Omental fat pad (tissue), 4 donors: ENCODE data around the gene PRSS1. TPM values are rescaled to one million over a fixed set of nuclear protein-coding genes. Genes with fewer than 3 reads are reported as not detected.

Source experiments
- ATAC-seq: fragments of 150-250 bp; one replicate; pipeline ENCODE4 v1.9.1; 2016; ENCODE audit warnings: mild to moderate bottlenecking, moderate library complexity; ENCODE audit not compliant: low FRiP score
- DNase-seq: peaks from one replicate; pipeline ENCODE4 v3.0.0-alpha.2; 2019; ENCODE audit warnings: low spot score
- total RNA-seq, 4 donors: library from RNA; depleted of rRNA; stranded (reverse); fragments of >200 nt; gene quantifications; one replicate each; pipeline ENCODE4 v1.1.0, GENCODE V29; 2016
- TF ChIP-seq, protein P1 (sequence below), 3 donors: fragments of 450-650 bp; IDR thresholded peaks; one replicate each; pipeline ENCODE4 v1.5.1; 2016 to 2017; ENCODE audit warnings: antibody characterized with exemption in 3 of 3, mild to moderate bottlenecking in 3 of 3, moderate library complexity in 2 of 3

The PRSS1 gene
- total RNA-seq, 4 donors from 2014 or later = not detected

- DNase-seq = no peak
Measured at GRCh38 chr7:142712617-142712957, 36.7 kb upstream of the PRSS1 start.

GRCh38 chr7:142714375-142714774 lies 34.9 kb upstream of the PRSS1 start:
- no peak for ATAC-seq
- TF ChIP-seq, protein P1, sequence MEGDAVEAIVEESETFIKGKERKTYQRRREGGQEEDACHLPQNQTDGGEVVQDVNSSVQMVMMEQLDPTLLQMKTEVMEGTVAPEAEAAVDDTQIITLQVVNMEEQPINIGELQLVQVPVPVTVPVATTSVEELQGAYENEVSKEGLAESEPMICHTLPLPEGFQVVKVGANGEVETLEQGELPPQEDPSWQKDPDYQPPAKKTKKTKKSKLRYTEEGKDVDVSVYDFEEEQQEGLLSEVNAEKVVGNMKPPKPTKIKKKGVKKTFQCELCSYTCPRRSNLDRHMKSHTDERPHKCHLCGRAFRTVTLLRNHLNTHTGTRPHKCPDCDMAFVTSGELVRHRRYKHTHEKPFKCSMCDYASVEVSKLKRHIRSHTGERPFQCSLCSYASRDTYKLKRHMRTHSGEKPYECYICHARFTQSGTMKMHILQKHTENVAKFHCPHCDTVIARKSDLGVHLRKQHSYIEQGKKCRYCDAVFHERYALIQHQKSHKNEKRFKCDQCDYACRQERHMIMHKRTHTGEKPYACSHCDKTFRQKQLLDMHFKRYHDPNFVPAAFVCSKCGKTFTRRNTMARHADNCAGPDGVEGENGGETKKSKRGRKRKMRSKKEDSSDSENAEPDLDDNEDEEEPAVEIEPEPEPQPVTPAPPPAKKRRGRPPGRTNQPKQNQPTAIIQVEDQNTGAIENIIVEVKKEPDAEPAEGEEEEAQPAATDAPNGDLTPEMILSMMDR (IDR thresholded peaks at IDR 0.05) = no peak
- no peak for DNase-seq

More at GRCh38 chr7:142712617-142712957, 36.7 kb upstream of the PRSS1 start:
- TF ChIP-seq, protein P1 (IDR thresholded peaks at IDR 0.05) = no peak
- no peak for ATAC-seq

DNA sequence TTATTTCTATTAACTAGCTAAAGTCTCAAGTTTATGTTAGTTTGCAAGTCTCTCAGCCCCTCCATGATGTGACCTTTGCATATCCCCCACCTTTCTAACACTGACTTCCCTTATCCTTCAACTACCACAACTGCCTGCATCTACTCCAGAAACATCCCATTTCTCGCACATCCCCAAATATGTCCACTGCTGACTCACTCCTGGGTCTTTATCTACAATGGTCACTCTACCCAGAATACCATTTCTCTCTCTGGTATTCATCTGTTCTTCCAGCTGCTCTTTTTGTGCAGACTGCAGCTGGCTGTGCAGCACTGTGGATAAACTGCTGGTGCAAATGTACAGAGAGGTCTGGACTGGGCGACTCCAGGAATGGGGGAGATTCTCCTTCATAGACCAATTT lies 32.7 kb upstream of the PRSS1 start:
- ATAC-seq (no peak), DNase-seq (no peak)
- TF ChIP-seq, protein P1 (IDR thresholded peaks at IDR 0.05) = no peak

GRCh38 chr7:142717453-142717852 lies 31.8 kb upstream of the PRSS1 start:
- DNase-seq = no peak
- TF ChIP-seq, protein P1 (IDR thresholded peaks at IDR 0.05) = no peak
- no peak for ATAC-seq

GRCh38 chr7:142718313-142718712 lies 31.0 kb upstream of the PRSS1 start:
- DNase-seq (no peak), ATAC-seq (no peak)
- TF ChIP-seq, protein P1 (IDR thresholded peaks at IDR 0.05) = no peak

- no peak for DNase-seq
- ATAC-seq = no peak
- TF ChIP-seq, protein P1 (IDR thresholded peaks at IDR 0.05) = no peak
Measured at GRCh38 chr7:142720172-142720773, 29.0 kb upstream of the PRSS1 start.

- TF ChIP-seq, protein P1 (IDR thresholded peaks at IDR 0.05) = no peak
- DNase-seq = no peak
- no peak for ATAC-seq
Measured at GRCh38 chr7:142720986-142721385, 28.3 kb upstream of the PRSS1 start.
